K562 (cell line): ENCODE data around the gene PCDH1. TPM values are rescaled to one million over a fixed set of nuclear protein-coding genes. Genes with fewer than 3 reads are reported as not detected.

ENCODE experiments used
- ATAC-seq: fragments of 200-7000 bp; cut with Tn5 transposase; 3 replicates; pipeline ENCODE4 v1.9.1; 2020; ENCODE audit warnings: moderate library complexity
- BruUV-seq: library from RNA; stranded (reverse); fragments of 400-500 nt; replicated peaks from 2 replicates; lab custom pipeline; 2021; lab: Mats Ljungman, UMichigan
- CTCF ChIA-PET: fragments of 300-600 bp; formaldehyde crosslinking; extraction: SDS; loops from one replicate; lab custom pipeline; 2021; ENCODE audit warnings: low intra/inter-chr PET ratio; lab: Yijun Ruan, JAX
- POLR2A ChIA-PET: fragments of 300-600, 350-650 bp; sonication (Branson Sonifier 250); formaldehyde crosslinking; extraction: SDS; loops from one replicate; lab custom pipeline; 2021; ENCODE audit warnings: antibody characterized with exemption, inconsistent platforms; lab: Yijun Ruan, JAX
- DNase-seq, 4 experiments: peaks; one replicate each; pipeline versions ENCODE4 v3.0.0 to v3.0.0-alpha.2; 2011 to 2018; ENCODE audit warnings: low spot score in 3 of 4, mixed read lengths in 3 of 4; ENCODE audit errors: extremely low read depth in 1 of 4
- FAIRE-seq: peaks from 2 replicates; lab custom pipeline; 2011; peaks lifted over from hg19 to GRCh38; lab: Jason Lieb, UNC
- H2AFZ ChIP-seq: 2 replicates; pipeline ENCODE4 v1.6.0; 2011; ENCODE audit warnings: low read depth, low read length, control low read depth, inconsistent platforms
- H3K27ac ChIP-seq: fragments of 200-600 bp; 3 replicates; pipeline ENCODE4 v1.8.0; 2011; ENCODE audit warnings: low read depth, mild to moderate bottlenecking, control low read depth, inconsistent platforms, low read length, moderate library complexity, mixed read lengths; ENCODE audit errors: extremely low read depth
- H3K27me3 ChIP-seq, 2 experiments: fragments of 300-600 bp in 1 of 2; 2 replicates in 1 of 2; 3 replicates in 1 of 2; pipeline versions ENCODE4 v1.6.0 to v1.8.0; 2011; ENCODE audit warnings: inconsistent platforms in 2 of 2, low read length in 2 of 2, mild to moderate bottlenecking in 1 of 2, mixed read lengths in 1 of 2, moderate library complexity in 1 of 2; ENCODE audit not compliant: control insufficient read depth in 2 of 2, insufficient read depth in 2 of 2
- H3K36me3 ChIP-seq: fragments of 300-600 bp; 3 replicates; pipeline ENCODE4 v1.8.0; 2011; ENCODE audit warnings: mild to moderate bottlenecking, low read length, inconsistent platforms; ENCODE audit not compliant: control insufficient read depth, insufficient read depth
- H3K4me1 ChIP-seq, 2 experiments: fragments of 200-600 bp in 1 of 2; replicated peaks in 1 of 2; 2 replicates in 1 of 2; 3 replicates in 1 of 2; pipeline versions ENCODE4 v1.5.1 to v1.8.0; 2011; ENCODE audit warnings: inconsistent platforms in 2 of 2, low read length in 2 of 2, mild to moderate bottlenecking in 1 of 2, mixed read lengths in 1 of 2, moderate library complexity in 1 of 2; ENCODE audit not compliant: control insufficient read depth in 2 of 2, insufficient read depth in 2 of 2
- H3K4me2 ChIP-seq: 2 replicates; pipeline ENCODE4 v1.6.1; 2011; ENCODE audit warnings: low read length, control low read depth, inconsistent platforms, mixed read lengths; ENCODE audit not compliant: insufficient read depth
- H3K4me3 ChIP-seq: fragments of 200-600 bp; sonication (generic), shearing (Covaris generic); 2 replicates; pipeline ENCODE4 v1.5.1; 2016; ENCODE audit warnings: control low read depth, inconsistent platforms
- H3K79me2 ChIP-seq: fragments of 200-600 bp; 3 replicates; pipeline ENCODE4 v1.8.0; 2011; ENCODE audit warnings: low read length, inconsistent platforms; ENCODE audit not compliant: control insufficient read depth, insufficient read depth
- H3K9ac ChIP-seq, 2 experiments: 2 replicates each; pipeline versions ENCODE4 v1.6.0 to v1.6.1; 2011; ENCODE audit warnings: low read depth in 2 of 2, low read length in 2 of 2, control low read depth in 1 of 2, inconsistent platforms in 1 of 2, mild to moderate bottlenecking in 1 of 2, mixed read lengths in 1 of 2; ENCODE audit not compliant: insufficient read depth in 1 of 2
- H3K9me1 ChIP-seq: one replicate; pipeline ENCODE4 v1.6.0; 2011; ENCODE audit warnings: inconsistent platforms, mild to moderate bottlenecking, low read length, moderate library complexity; ENCODE audit not compliant: control insufficient read depth, insufficient read depth
- H3K9me3 ChIP-seq: replicated peaks from 2 replicates; pipeline ENCODE4 v1.5.1; 2011; ENCODE audit warnings: low read depth, low read length, inconsistent platforms; ENCODE audit not compliant: control insufficient read depth, insufficient read depth
- H4K20me1 ChIP-seq: replicated peaks from 2 replicates; pipeline ENCODE4 v1.6.1; 2011; ENCODE audit warnings: low read length, inconsistent platforms, mixed read lengths; ENCODE audit not compliant: control insufficient read depth, insufficient read depth
- BRF1 ChIP-seq: IDR thresholded peaks from 3 replicates; pipeline ENCODE4 v1.6.1; 2011; ENCODE audit warnings: borderline replicate concordance, mild to moderate bottlenecking; ENCODE audit not compliant: insufficient read length; ENCODE audit errors: extremely low read depth
- CBFA2T3 ChIP-seq: fragments of 450-650 bp; IDR thresholded peaks from 2 replicates; pipeline ENCODE4 v1.6.1; 2017
- ELF1 ChIP-seq: fragments of 200-800 bp; sonication (Bioruptor generic); IDR thresholded peaks from 2 replicates; pipeline ENCODE4 v1.6.1; 2016; ENCODE audit warnings: missing genetic modification characterization, missing compliant biosample characterization
- ETV1 ChIP-seq: fragments of 450-650 bp; conservative IDR thresholded peaks from 2 replicates; pipeline ENCODE4 v1.6.1; 2016; ENCODE audit warnings: missing genetic modification characterization, control low read depth, low read depth, missing compliant biosample characterization
- KDM1A ChIP-seq, 2 experiments: fragments of 450-650 bp; IDR thresholded peaks; 2 replicates each; pipeline ENCODE4 v1.6.1; 2016; ENCODE audit warnings: mild to moderate bottlenecking in 2 of 2
- RBM25 ChIP-seq: fragments of 200-400 bp; formaldehyde crosslinking; IDR thresholded peaks from 2 replicates; pipeline ENCODE4 v1.6.1; 2018; ENCODE audit warnings: low read length, low read depth, moderate library complexity; ENCODE audit not compliant: severe bottlenecking
- SUPT5H ChIP-seq: fragments of 450-650 bp; IDR thresholded peaks from 2 replicates; pipeline ENCODE4 v1.6.1; 2016
- YBX1 ChIP-seq: fragments of 450-650 bp; IDR thresholded peaks from 2 replicates; pipeline ENCODE4 v1.7.1; 2016; ENCODE audit warnings: mild to moderate bottlenecking
- ZC3H4 ChIP-seq: sonication (generic); formaldehyde crosslinking; IDR thresholded peaks from 2 replicates; pipeline ENCODE4 v1.9.0; 2021; ENCODE audit warnings: missing genetic modification reagents, borderline replicate concordance
- ZNF431 ChIP-seq: sonication (generic); formaldehyde crosslinking; IDR thresholded peaks from 2 replicates; pipeline ENCODE4 v1.8.0; 2022; ENCODE audit warnings: mild to moderate bottlenecking, missing genetic modification reagents
- ZZZ3 ChIP-seq: fragments of 450-650 bp; IDR thresholded peaks from 2 replicates; pipeline ENCODE4 v1.6.1; 2016; ENCODE audit warnings: antibody characterized with exemption, mild to moderate bottlenecking, moderate library complexity
- WGBS: fragments of 100-300 bp; shearing (Covaris generic); methylation state at CpG from one replicate; pipeline ENCODE4 v1.1.6; 2016; ENCODE audit warnings: low coverage, mixed read lengths; ENCODE audit not compliant: insufficient coverage; ENCODE audit errors: missing lambda C conversion rate; 5-methylcytosine and 5-hydroxymethylcytosine counted together
- in situ Hi-C: fragments of 300-500 bp; cut with MboI; formaldehyde crosslinking; loops from 4 replicates; pipeline ENCODE4 v1.15.0; 2018; ENCODE audit warnings: inconsistent platforms, mixed read lengths
- intact Hi-C: fragments of 100-400 bp; cut with micrococcal nuclease; formaldehyde crosslinking; loops from 2 replicates; pipeline ENCODE4 v1.14.2; 2022
- polyA plus RNA-seq, 8 experiments: library from polyadenylated mRNA; depleted of rRNA in 4 of 8; stranded (reverse) in 5 of 8; unstranded in 3 of 8; fragments of >200 nt; fragmentation: Nextera tagmentation in 2 of 8; fragmentation: Illumina TruSeq in 1 of 8; extraction: Ambion mirVana in 2 of 8; extraction: Trizol in 1 of 8; gene quantifications; 2 replicates each; pipeline versions ENCODE4 v1.2.1 to v1.2.3, GENCODE V29; 2011 to 2014; ENCODE audit warnings: inconsistent platforms in 1 of 8, missing spikeins in 1 of 8
- total RNA-seq, 7 experiments: library from RNA; depleted of rRNA in 6 of 7; stranded (reverse); fragments of >200 nt in 6 of 7; fragmentation: Illumina TruSeq in 2 of 7; extraction: Trizol in 2 of 7; gene quantifications; 2 replicates each; pipeline versions ENCODE4 v1.2.1 to v1.2.3, GENCODE V29; 2011 to 2021; ENCODE audit warnings: low replicate concordance in 1 of 7
- TF ChIP-seq, protein P1 (sequence below): sonication (generic); formaldehyde crosslinking; IDR thresholded peaks from 2 replicates; pipeline ENCODE4 v1.8.0; 2023; ENCODE audit warnings: mild to moderate bottlenecking, missing genetic modification reagents
- TF ChIP-seq, protein P2 (sequence below): IDR thresholded peaks from 3 replicates; pipeline ENCODE4 v1.6.1; 2011; ENCODE audit warnings: borderline replicate concordance, mild to moderate bottlenecking, moderate library complexity; ENCODE audit not compliant: insufficient read length; ENCODE audit errors: extremely low read depth
- TF ChIP-seq, protein P3 (sequence below), 2 experiments: fragments of 250-450 bp in 1 of 2; fragments of 450-650 bp in 1 of 2; sonication (Bioruptor Pico) in 1 of 2; IDR thresholded peaks; 2 replicates each; pipeline versions ENCODE4 v1.6.1 to v1.8.0; 2016 to 2021; ENCODE audit warnings: mild to moderate bottlenecking in 2 of 2, moderate library complexity in 2 of 2, missing compliant biosample characterization in 1 of 2, missing genetic modification characterization in 1 of 2

PCDH1 gene
- total and polyA plus RNA-seq, 9 of the 15 experiments (the other 6 are each of a cell fraction or from before 2014, with no cell fraction given): 0.11 to 3.6 (median 1.9) TPM; not detected in 1

DNA sequence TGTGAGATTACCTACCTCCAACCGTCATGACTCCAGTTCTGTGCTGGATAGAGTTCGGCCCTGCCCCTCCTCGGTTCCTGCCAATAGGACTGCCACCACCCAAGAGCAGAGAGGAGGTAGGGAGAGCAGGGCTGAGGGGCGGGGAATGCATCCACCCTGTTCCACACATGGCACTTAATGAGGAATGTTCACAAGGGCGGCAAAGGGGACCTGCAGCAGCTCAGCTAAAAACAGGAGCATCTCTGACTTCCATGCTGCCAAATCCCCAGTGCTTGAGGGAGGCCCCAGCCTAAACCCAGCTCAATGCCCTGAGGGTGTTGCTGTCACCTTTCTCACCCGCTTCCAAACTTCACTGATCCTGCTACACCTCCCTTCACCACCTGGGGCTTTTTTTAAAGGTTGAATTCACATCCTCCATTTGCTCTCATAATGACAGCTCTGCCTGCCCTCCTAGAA lies 37.7 kb upstream of the PCDH1 start (continued):
- TF ChIP-seq, protein P1, sequence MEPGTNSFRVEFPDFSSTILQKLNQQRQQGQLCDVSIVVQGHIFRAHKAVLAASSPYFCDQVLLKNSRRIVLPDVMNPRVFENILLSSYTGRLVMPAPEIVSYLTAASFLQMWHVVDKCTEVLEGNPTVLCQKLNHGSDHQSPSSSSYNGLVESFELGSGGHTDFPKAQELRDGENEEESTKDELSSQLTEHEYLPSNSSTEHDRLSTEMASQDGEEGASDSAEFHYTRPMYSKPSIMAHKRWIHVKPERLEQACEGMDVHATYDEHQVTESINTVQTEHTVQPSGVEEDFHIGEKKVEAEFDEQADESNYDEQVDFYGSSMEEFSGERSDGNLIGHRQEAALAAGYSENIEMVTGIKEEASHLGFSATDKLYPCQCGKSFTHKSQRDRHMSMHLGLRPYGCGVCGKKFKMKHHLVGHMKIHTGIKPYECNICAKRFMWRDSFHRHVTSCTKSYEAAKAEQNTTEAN: no peak

DNA sequence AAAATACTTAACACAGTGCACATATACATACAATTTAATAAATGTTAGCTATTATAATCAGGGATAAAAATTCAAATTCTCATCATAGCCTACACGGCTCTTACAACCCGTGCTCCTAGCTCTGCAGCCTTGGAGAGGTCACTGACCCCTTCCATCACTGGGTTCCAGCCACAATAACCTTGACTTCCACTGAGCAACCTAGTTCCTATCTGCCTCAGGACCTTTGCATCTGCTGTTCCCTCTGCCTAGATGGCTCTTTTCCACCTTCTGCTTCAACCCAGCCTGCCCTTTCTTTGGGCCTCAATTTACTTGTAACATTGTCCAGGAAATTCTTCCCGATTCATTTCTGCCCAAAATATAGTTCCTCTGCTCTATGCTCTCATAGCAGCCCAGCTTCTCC lies 36.6 kb upstream of the PCDH1 start:
- Histone ChIP-seq H3K79me2 (no peaks in the 10 kb centered on the region), H3K4me2 (peak overlapping the region; percentile 61; the same call in 1 of the 2 replicates), H3K4me1 (peaks cover 17 to 20% of the 10 kb centered on the region in 2 experiments; a peak in 4 of 5 replicates), H3K36me3 (no peaks in the 10 kb centered on the region), H2AFZ (peak overlapping the region; percentile 94), H4K20me1 (no peaks in the 10 kb centered on the region), H3K9me1 (peaks cover 4% of the 10 kb centered on the region), H3K9ac (0 out of 4 replicates have a peak overlapping the region, but pooled peaks of 1 of the 2 experiments have one; percentile 29), H3K27ac (no peak overlapping the region), H3K9me3 (no peaks in the 10 kb centered on the region; the same call in 1 of the 2 replicates), H3K4me3 (no peak overlapping the region), H3K27me3 (no peaks in the 10 kb centered on the region)
- ChIA-PET CTCF (interaction anchor here (1.7 kb wide), 1 partner anchor 26 kb away, joined by 13 read pairs; no protein-coding TSS in a partner anchor), POLR2A (interaction anchor here (1.4 to 2.6 kb wide), 2 partner anchors 9 to 54 kb away, joined by 3 to 10 read pairs; partner anchors contain the start of genes DELE1 and RNF14)
- intact Hi-C loops (loop anchor here (1.0 kb wide), 1 partner anchor 25 kb away; no protein-coding TSS in a partner anchor), in situ Hi-C loops (no loop called here)
- DNase-seq: no peak
- no TSS peak for BruUV-seq
- ATAC-seq: no peak
- WGBS: 61% methylated on average over 3 of the region's 3 CpGs
- FAIRE-seq: no peak
- TF ChIP-seq SUPT5H (no peak), ZZZ3 (no peak), CBFA2T3 (no peak), BRF1 (no peak), ETV1 (0 out of 2 replicates have a peak, but pooled peaks have one; percentile 18), RBM25 (peak; percentile 80), KDM1A (IDR thresholded peaks at IDR 0.05) (peak in 1 of 2 experiments; percentile 35; a peak in 1 of 4 replicates), ELF1 (no peak), YBX1 (no peak), ZC3H4 (CRISPR knock-in tag) (no peak), ZNF431 (CRISPR knock-in tag) (no peak)
- TF ChIP-seq, protein P2, sequence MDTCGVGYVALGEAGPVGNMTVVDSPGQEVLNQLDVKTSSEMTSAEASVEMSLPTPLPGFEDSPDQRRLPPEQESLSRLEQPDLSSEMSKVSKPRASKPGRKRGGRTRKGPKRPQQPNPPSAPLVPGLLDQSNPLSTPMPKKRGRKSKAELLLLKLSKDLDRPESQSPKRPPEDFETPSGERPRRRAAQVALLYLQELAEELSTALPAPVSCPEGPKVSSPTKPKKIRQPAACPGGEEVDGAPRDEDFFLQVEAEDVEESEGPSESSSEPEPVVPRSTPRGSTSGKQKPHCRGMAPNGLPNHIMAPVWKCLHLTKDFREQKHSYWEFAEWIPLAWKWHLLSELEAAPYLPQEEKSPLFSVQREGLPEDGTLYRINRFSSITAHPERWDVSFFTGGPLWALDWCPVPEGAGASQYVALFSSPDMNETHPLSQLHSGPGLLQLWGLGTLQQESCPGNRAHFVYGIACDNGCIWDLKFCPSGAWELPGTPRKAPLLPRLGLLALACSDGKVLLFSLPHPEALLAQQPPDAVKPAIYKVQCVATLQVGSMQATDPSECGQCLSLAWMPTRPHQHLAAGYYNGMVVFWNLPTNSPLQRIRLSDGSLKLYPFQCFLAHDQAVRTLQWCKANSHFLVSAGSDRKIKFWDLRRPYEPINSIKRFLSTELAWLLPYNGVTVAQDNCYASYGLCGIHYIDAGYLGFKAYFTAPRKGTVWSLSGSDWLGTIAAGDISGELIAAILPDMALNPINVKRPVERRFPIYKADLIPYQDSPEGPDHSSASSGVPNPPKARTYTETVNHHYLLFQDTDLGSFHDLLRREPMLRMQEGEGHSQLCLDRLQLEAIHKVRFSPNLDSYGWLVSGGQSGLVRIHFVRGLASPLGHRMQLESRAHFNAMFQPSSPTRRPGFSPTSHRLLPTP: no peak
- TF ChIP-seq, protein P3, sequence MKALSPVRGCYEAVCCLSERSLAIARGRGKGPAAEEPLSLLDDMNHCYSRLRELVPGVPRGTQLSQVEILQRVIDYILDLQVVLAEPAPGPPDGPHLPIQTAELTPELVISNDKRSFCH (CRISPR knock-in tag; IDR thresholded peaks at IDR 0.05): no peak
- TF ChIP-seq, protein P3 (tag; IDR thresholded peaks at IDR 0.05): no peak
